ENCODE data around the gene GRM8. TPM values are rescaled to one million over a fixed set of nuclear protein-coding genes. Genes with fewer than 3 reads are reported as not detected.

GRM8 gene
- total and polyA plus RNA-seq, 9 of the 15 experiments (the other 6 are each of a cell fraction or from before 2014, with no cell fraction given) = 0.13 TPM; not detected in 7

DNA sequence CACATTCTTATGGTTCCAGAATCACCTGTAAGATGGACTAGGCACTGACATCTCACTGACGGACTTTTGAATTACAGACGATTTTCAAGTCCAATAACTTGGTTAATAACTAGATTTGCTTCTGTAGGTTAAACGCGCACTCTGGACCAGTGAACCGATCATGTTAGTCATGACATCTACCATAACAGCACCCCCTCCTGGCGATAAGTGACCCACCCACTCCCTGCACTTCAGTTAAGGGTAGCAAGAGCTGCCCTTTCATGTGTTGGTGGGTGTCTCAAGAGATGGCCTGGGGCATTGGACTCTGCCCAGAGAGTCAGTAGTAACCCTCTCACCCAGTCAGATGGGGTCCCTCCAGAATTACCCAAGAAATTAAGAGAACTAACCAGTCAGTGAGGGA is 12.9 kb downstream of the GRM8 start:
- no TSS peak for BruUV-seq (replicated peaks)
- no peaks in the 10 kb centered on the region for H3K36me3 ChIP-seq (ENCODE audit: control insufficient read depth, insufficient read depth, low read length)
- no peak overlapping the region for H3K27ac ChIP-seq (ENCODE audit: extremely low read depth, low read depth, low read length)
- ChIA-PET CTCF (ENCODE audit: low intra/inter-chr PET ratio) (no interaction called here), POLR2A (interaction anchor here (1.4 kb wide), 1 partner anchor 10 kb away, joined by 3 read pairs; no protein-coding TSS in a partner anchor)
- WGBS (ENCODE audit: insufficient coverage, low coverage, missing lambda C conversion rate) = 31% methylated on average over 6 of the region's 6 CpGs
- in situ Hi-C loops (cut with MboI) = no loop called here
- intact Hi-C loops (cut with micrococcal nuclease) = no loop called here
- FAIRE-seq (peak; percentile 44), DNase-seq (ENCODE audit: extremely low read depth in 1 of 4, low spot score in 3 of 4) (peak; percentile 47 to 49 (median 48)), ATAC-seq (peak; percentile 94)
- TF ChIP-seq PHF20 (IDR thresholded peaks at IDR 0.05; ENCODE audit: partially characterized antibody) (no peak), PRPF4 (IDR thresholded peaks at IDR 0.05; ENCODE audit: insufficient read depth, low read depth, low read length, poor library complexity, severe bottlenecking) (no peak), PTRF (tag; IDR thresholded peaks at IDR 0.05) (no peak), RAD21 (CRISPR knock-in tag; conservative IDR thresholded peaks at IDR 0.05 in 1 of 2, IDR thresholded peaks at IDR 0.05 in 1 of 2) (peak in 1 of 2 experiments; percentile 37; a peak in 2 of 4 replicates), MYC (IDR thresholded peaks at IDR 0.05; ENCODE audit: low read depth, low read length) (no peak), MYC (CRISPR knock-in tag; IDR thresholded peaks at IDR 0.05; ENCODE audit: borderline replicate concordance, low read depth) (no peak), POLR2AphosphoS2 (IDR thresholded peaks at IDR 0.05; ENCODE audit: low read length) (no peak), LARP7 (IDR thresholded peaks at IDR 0.05) (no peak), SMC3 (conservative IDR thresholded peaks at IDR 0.05; ENCODE audit: insufficient read depth, low read depth, low read length) (peak; percentile 24; the same call in 1 of the 2 replicates), ZNF695 (CRISPR knock-in tag; IDR thresholded peaks at IDR 0.05) (no peak), FUS (optimal IDR thresholded peaks at IDR 0.05; ENCODE audit: low read depth, low read length) (no peak), ETS2 (tag; IDR thresholded peaks at IDR 0.05; ENCODE audit: borderline replicate concordance, poor library complexity, severe bottlenecking) (no peak), MTA1 (IDR thresholded peaks at IDR 0.05; ENCODE audit: borderline replicate concordance) (no peak), NR4A1 (CRISPR knock-in tag; IDR thresholded peaks at IDR 0.05) (no peak), NR4A1 (tag; IDR thresholded peaks at IDR 0.05) (no peak), PTTG1 (tag; IDR thresholded peaks at IDR 0.05; ENCODE audit: low read depth) (no peak), SMARCE1 (IDR thresholded peaks at IDR 0.05) (no peak), SREBF1 (IDR thresholded peaks at IDR 0.05; ENCODE audit: borderline replicate concordance, low read depth, low read length) (no peak), STAT5B (CRISPR knock-in tag; IDR thresholded peaks at IDR 0.05) (no peak)
- TF ChIP-seq, protein P1, sequence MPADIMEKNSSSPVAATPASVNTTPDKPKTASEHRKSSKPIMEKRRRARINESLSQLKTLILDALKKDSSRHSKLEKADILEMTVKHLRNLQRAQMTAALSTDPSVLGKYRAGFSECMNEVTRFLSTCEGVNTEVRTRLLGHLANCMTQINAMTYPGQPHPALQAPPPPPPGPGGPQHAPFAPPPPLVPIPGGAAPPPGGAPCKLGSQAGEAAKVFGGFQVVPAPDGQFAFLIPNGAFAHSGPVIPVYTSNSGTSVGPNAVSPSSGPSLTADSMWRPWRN (IDR thresholded peaks at IDR 0.05; ENCODE audit: low read depth) = no peak
- TF ChIP-seq, protein P2, sequence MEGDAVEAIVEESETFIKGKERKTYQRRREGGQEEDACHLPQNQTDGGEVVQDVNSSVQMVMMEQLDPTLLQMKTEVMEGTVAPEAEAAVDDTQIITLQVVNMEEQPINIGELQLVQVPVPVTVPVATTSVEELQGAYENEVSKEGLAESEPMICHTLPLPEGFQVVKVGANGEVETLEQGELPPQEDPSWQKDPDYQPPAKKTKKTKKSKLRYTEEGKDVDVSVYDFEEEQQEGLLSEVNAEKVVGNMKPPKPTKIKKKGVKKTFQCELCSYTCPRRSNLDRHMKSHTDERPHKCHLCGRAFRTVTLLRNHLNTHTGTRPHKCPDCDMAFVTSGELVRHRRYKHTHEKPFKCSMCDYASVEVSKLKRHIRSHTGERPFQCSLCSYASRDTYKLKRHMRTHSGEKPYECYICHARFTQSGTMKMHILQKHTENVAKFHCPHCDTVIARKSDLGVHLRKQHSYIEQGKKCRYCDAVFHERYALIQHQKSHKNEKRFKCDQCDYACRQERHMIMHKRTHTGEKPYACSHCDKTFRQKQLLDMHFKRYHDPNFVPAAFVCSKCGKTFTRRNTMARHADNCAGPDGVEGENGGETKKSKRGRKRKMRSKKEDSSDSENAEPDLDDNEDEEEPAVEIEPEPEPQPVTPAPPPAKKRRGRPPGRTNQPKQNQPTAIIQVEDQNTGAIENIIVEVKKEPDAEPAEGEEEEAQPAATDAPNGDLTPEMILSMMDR (IDR thresholded peaks at IDR 0.05 in 2 of 3, conservative IDR thresholded peaks at IDR 0.05 in 1 of 3; ENCODE audit: insufficient read depth in 2 of 3, low read depth in 1 of 3, low read length in 3 of 3) = peak; percentile 49 to 75 (median 54)
- TF ChIP-seq, protein P3, sequence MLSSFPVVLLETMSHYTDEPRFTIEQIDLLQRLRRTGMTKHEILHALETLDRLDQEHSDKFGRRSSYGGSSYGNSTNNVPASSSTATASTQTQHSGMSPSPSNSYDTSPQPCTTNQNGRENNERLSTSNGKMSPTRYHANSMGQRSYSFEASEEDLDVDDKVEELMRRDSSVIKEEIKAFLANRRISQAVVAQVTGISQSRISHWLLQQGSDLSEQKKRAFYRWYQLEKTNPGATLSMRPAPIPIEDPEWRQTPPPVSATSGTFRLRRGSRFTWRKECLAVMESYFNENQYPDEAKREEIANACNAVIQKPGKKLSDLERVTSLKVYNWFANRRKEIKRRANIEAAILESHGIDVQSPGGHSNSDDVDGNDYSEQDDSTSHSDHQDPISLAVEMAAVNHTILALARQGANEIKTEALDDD (IDR thresholded peaks at IDR 0.05) = 0 out of 2 replicates have a peak, but pooled peaks have one; percentile 21
- H3K9ac ChIP-seq (ENCODE audit: insufficient read depth in 1 of 2, low read depth in 2 of 2, low read length in 2 of 2) = no peak overlapping the region
- no peak overlapping the region for H2AFZ ChIP-seq (ENCODE audit: low read depth, low read length)
- H3K4me2 ChIP-seq (ENCODE audit: insufficient read depth, low read length) = no peak overlapping the region
- H3K4me3 ChIP-seq = no peak overlapping the region
- no peaks in the 10 kb centered on the region for H3K79me2 ChIP-seq (ENCODE audit: control insufficient read depth, insufficient read depth, low read length)
- H3K4me1 ChIP-seq (replicated peaks in 1 of 2; ENCODE audit: control insufficient read depth in 2 of 2, insufficient read depth in 2 of 2, low read length in 2 of 2) = no peaks in the 10 kb centered on the region
- peaks cover 2 to 7% of the 10 kb centered on the region in 2 experiments; a peak in 2 of 5 replicates for H3K27me3 ChIP-seq (ENCODE audit: control insufficient read depth in 2 of 2, insufficient read depth in 2 of 2, low read length in 2 of 2)
- no peaks in the 10 kb centered on the region for H3K9me3 ChIP-seq (replicated peaks; ENCODE audit: control insufficient read depth, insufficient read depth, low read depth, low read length)
- no peaks in the 10 kb centered on the region for H4K20me1 ChIP-seq (replicated peaks; ENCODE audit: control insufficient read depth, insufficient read depth, low read length)
- no peaks in the 10 kb centered on the region for H3K9me1 ChIP-seq (ENCODE audit: control insufficient read depth, insufficient read depth, low read length)

All from K562 (cell line).